SH-SY5Y (cell line): ENCODE results near the gene NEGR1.

ENCODE experiments used
- GATA2 ChIP-seq: IDR thresholded peaks from 2 replicates; pipeline ENCODE4 v1.6.1; 2011; ENCODE audit warnings: mild to moderate bottlenecking, low read depth, low read length
- GATA3 ChIP-seq: IDR thresholded peaks from 2 replicates; pipeline ENCODE4 v1.6.1; 2011; ENCODE audit warnings: low read depth, mild to moderate bottlenecking, low read length, moderate library complexity

GRCh38 chr1:71465093-71465492, 817.2 kb downstream of the NEGR1 start:
- TF ChIP-seq GATA3 (peak; percentile 69), GATA2 (peak; percentile 56; the same call in 1 of the 2 replicates)
